Skeletal muscle cell (primary cell): ENCODE data around the gene RASGRP4.
"Not testable (repeated sequence)": the region's sequence is repeated elsewhere in the genome, so short reads cannot be mapped to it uniquely, and the experiment has no call there.

Experiments
- DNase-seq: peaks from one replicate; pipeline ENCODE4 v3.0.0-alpha.2; 2010; ENCODE audit warnings: low read depth
- H3K4me3 ChIP-seq: 2 replicates; pipeline ENCODE4 v1.5.1; 2011; ENCODE audit warnings: low read depth, mild to moderate bottlenecking, control low read depth, low read length, moderate library complexity

Gene RASGRP4

DNA sequence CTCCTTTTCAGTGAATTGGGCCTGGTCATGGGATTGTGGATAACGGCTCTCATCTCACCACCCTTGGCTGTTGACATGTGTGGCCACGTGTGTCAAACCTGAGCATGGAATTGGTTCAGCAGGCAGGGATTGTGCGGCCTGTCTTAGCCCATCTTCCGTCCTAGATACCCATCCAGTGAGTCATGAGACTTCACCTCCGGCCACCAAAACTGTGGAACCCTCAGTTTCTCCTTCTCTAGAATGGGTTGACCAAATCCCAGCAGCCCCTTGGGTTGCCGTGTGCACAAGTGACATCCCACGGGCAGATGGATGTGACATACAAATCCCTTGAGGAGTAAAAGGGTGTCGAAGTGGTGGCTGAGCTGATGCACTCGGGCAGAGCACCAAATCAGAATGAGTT is 44.9 kb downstream of the RASGRP4 start:
- no peak for DNase-seq
- H3K4me3 ChIP-seq = no peak overlapping the region

DNA sequence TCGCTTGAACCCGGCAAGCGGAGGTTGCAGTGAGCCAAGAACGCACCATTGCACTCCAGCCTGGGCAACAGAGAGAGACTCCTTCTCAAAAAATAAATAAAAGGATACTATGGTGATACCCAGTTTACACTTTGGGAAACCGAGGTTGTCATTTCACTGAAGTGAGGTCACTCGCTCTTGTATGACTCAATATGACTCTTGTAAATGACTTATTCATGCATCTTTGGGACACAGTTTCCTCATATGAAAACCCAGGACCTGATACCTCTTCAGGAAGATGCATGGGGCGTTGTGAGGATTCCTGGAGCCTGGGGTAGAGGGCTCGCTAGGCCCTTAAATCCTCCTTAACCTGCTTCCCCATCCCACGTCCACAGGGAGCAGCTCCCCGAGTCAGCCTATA is 47.2 kb downstream of the RASGRP4 start:
- DNase-seq = no peak

DNA sequence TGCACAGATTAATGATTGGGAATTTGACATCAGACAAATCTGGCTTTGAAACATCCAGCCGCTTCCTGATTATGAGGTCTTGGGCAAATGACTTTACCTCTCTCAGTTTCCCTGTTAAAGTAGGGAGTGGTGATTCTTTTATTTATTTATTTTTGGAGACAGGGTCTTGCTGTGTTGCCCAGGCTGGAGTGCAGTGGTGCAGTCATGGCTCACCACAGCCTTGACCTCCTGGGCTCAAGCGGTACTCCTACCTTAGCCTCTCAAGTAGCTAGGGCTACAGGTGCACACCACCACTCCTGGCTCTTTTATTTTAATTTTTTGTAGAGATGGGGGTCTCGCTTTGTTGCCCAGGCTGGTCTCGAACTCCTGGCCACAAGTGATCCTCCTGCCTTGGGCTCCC is 49.0 kb downstream of the RASGRP4 start:
- H3K4me3 ChIP-seq = no peak overlapping the region
- DNase-seq = no peak

More for the DNA sequence above, 47.2 kb downstream of the RASGRP4 start:
- H3K4me3 ChIP-seq = no peak overlapping the region

DNA sequence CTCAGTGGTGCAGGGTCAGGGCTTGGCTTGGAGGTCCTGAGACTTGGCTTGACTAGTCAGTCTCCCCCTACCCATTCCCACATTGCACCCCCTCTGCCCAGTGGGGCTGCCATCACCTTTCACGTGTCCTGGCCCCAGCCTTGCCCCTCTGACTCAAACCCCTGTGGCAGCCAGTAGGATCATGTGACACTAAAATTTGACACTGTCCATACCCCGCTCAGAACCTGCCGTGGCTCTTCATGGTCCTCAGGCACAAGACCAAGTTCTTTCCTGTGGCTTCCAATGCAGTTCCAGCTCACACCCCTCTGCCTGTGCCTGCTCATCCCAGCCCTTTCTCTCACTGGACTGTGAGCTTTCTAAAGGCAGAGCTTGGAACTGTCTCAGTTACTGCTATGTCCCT is 49.4 kb downstream of the RASGRP4 start:
- H3K4me3 ChIP-seq = peak overlapping the region; percentile 93

DNA sequence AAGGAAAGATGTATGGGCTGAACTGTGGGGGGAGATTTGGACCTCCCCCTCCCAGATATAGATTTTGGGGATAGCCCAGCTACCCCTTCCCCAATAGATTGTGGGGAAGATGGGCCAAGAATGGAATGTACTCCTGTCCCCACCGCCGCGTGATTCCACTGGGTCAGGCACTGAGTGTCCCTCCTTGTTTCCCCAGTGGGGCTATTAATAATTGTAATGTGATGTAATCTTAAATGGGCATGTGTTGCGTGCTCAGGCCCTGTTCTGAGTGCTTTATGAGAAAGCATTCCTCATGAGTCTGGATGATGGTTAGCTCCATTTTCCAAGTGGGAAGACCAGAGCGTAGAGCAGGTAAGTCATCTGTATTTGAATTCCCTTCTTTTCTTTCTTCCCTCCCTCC is 50.3 kb downstream of the RASGRP4 start:
- peak overlapping the region; percentile 93 for H3K4me3 ChIP-seq
- DNase-seq = no peak

More for the DNA sequence above, 49.4 kb downstream of the RASGRP4 start:
- DNase-seq = no peak

DNA sequence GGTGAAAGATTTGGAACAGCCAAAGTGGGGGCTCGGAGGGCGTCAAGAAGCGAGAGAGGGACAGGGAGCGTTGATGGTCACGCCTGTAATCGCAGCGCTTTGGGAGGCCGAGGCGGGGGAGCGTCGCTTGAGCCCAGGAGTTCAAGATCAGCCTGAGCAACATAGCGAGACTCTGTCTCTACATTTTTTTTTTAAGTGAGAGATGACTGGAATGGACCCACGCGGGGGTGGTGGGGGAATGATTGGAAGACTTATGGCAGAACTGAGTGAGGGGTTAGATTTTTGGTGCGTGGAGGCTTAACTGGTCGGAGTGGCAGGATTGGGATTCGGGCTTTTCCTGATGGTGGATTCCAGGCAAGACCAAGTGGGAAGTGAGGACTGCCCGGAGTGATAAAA is 50.9 kb downstream of the RASGRP4 start:
- H3K4me3 ChIP-seq = peak overlapping the region; percentile 93
- no peak for DNase-seq

DNA sequence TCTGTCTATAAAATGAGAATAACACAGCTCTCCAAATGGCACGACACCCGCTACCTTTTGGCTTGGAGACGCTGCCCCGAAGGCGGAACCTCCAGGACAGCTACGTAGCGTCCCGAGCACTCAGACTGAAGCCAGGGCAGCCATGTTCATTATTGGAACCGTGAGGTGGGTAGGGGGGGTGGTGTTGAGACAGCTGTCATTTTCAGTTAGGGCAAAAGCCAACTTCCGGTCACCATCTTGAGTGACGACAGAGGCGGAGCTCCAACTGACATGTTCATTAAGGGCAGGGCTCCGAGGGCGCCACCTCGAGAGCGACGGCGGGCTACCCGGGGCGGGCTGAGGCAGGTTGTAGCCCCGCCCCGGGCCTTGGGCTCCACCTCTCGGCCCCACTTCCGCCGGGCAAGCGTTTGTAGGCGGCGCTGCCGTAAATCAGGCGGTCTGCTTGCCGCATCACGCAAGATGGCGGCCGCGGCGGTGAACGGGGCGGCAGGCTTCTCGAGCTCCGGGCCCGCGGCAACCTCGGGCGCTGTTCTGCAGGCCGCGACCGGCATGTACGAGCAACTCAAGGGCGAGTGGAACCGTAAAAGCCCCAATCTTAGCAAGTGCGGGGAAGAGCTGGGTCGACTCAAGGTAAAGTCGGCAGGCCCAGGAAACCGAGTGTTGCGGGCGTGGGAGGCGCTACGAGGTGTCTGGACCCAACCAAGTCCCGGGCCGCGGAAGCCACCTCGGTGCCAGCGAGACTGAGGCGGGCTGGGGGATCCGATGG is 51.5 kb downstream of the RASGRP4 start, which contains the start of gene PSMD8:
Gene PSMD8, plus strand, starts transcription at position 240 of the 766 bp plus-strand sequence. Its CDS starts 31 bp downstream, at position 271.
- peak within 1 kb of the TSS; percentile 93 for H3K4me3 ChIP-seq
- peak; percentile 91 for DNase-seq

DNA sequence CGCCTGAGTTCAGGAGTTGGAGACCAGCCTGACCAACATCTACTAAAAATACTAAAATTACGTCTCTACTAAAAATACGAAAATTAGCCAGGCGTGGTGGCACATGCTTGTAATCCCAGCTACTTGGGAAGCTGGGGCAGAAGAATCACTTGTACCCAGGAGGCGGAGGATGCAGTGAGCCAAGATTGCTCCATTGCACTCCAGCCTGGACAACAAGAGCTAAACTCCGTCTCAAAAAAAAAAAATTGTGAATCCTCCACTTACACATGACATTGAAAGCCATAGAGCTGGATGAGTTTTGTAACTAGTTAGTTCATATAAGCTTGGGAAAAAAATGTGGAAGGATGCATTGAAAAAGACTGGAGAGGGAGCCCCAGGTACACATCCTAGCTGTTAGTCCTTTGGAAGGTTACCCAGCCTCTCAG is 52.1 kb downstream of the RASGRP4 start:
- peak overlapping the region; percentile 93 for H3K4me3 ChIP-seq
- no peak for DNase-seq

DNA sequence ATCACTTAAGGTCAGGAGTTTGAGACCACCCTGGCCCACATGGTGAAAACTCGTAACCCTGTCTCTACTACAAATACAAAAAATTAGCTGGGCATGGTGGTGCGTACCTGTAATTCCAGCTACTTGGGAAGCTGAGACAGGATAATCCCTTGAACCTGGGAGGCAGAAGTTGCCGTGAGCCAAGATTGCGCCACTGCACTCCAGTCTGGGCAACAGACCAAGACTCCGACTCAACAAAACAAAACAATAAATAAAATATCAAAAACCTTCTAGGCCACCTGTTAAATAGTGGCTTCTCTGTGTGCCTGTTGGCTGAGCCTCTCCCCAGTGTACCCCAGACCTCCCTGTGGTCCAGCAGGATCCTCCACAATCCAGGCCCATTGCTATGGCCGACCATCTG is 54.9 kb downstream of the RASGRP4 start:
- no peak for DNase-seq
- H3K4me3 ChIP-seq = no peak overlapping the region

DNA sequence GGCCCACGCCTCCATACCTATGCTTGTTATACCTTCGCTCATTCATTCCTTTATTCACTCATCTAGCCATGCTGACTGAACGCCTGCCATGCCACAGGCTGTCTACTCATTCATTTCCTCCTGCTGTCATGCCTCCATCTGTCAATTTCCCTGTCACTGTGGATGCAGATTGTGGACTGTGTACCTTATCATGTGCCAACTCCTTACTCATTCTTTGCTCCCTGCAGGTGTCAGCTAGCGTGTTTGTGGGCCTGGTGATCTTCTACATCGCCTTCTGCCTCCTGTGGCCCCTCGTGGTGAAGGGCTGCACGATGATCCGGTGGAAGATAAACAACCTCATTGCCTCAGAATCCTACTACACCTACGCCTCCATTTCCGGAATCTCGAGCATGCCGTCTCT is 55.7 kb downstream of the RASGRP4 start:
- DNase-seq = no peak

DNA sequence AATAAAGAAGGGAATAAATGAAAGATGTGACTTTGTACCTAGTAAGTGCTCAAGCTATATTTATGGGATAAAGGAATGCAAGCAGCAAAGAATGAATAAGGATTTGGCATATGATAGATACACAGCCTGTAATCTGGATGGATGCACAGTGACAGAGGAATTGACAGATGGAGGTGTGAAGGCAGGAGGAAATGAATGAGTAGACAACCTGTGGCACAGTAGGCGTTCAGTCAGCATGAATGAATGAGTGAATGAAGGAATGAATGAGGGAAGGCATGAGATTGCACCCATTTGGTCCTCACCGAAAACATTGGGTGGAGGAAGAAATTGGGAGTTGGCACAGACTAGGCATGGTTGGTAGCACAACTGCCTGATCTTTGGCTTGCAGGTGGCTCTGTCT is 56.4 kb downstream of the RASGRP4 start:
- no peak overlapping the region for H3K4me3 ChIP-seq
- no peak for DNase-seq

More for the DNA sequence above, 55.7 kb downstream of the RASGRP4 start:
- H3K4me3 ChIP-seq = no peak overlapping the region

DNA sequence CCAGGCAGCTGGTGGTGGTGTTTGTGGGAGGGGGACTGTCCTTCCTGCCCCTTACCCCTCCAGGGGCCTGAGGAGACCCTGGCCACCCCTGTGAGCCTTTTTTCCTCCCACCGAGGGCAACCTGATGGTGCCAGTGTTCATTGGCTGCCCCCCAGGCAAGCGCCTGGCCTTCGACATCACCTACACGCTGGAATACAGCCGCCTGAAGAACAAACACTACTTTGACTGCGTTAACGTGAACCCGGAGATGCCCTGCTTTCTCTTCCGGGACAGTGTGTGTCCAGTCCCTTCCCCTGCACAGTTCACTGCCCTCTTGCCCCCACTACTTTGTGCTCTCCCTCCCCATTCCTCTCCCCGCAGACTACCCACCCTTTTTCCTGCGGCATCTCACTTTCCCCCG is 59.0 kb downstream of the RASGRP4 start:
- DNase-seq = no peak
- no peak overlapping the region for H3K4me3 ChIP-seq

DNA sequence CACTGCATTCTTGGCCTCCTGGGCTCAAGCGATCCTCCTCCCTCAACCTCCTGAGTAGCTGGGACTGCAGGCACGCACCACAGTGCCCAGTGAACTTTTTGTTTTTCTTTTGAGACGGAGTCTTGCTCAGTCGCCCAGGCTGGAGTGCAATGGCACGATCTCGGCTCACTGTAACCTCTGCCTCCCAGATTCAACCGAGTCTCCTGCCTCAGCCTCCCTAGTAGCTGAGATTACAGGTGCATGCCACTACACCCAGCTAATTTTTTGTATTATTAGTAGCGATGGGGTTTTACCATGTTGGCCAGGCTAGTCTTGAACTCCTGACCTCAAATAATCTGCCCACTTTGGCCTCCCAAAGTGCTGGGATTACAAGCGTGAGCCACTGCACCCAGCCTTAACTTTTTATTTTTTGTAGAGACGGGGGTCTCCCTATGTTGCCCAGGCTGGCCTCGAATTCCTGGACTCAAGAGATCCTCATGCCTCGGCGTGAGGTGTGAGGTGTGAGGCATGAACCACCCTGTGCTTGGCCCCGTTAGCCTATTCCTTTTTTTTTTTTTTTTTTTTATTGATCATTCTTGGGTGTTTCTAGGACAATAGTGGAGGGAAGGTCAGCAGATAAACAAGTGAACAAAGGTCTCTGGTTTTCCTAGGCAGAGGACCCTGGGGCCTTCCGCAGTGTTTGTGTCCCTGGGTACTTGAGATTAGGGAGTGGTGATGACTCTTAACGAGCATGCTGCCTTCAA is 62.9 kb downstream of the RASGRP4 start:
- not testable (repeated sequence) for DNase-seq
- H3K4me3 ChIP-seq = peak overlapping the region; percentile 62

DNA sequence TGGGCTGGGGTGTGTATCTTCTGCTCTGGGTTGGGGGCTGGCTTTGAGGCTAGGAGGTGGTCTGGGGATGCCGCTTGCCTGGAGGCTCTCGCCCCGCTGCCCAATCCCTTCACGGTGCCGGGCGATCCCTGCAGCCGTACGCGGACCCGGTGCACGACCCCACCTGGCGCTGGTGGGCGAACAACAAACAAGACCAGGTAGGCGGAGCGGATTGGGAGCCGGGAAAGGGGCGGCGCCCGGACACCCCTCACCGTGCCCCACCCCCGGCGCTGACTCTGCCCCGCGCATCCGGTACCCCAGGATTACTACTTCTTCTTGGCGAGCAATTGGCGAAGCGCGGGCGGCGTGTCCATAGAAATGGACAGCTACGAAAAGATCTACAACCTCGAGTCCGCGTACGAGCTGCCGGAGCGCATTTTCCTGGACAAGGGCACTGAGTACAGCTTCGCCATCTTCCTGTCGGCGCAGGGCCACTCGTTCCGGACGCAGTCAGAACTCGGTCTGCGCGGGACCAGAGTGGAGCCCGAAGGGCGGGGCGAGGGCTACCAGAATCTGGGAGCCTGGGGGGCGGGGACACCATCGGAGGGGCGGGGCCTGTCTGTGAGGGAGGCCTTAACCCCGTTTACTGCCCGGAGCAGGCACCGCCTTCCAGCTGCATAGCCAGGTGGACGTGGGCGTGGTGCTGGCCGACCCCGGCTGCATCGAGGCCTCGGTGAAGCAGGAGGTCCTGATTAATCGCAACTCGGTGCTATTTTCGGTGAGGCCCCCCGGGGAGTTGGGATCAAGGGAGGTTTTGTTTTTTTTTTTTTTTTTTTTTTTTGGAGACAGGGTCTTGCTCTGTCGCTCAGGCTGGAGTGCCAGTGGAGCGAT is 63.7 kb downstream of the RASGRP4 start:
- no peak for DNase-seq
- H3K4me3 ChIP-seq = peak overlapping the region; percentile 62

DNA sequence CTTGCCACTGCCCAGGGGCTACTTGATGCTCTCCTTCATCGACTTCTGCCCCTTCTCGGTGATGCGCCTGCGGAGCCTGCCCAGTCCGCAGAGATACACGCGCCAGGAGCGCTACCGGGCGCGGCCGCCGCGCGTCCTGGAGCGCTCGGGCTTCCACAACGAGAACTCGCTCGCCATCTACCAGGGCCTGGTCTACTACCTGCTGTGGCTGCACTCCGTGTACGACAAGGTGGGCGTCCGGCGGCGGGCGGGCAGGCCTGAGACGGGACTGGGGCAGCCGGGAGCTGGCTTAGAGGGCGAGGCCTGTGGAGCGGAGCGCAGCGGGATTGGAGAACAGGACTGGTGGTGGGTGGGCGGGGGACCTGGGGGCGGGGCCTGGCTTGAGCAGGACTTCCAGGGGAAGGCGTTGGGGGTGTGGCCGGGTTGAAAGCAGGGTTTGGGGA is 64.4 kb downstream of the RASGRP4 start:
- peak overlapping the region; percentile 62 for H3K4me3 ChIP-seq
- no peak for DNase-seq

DNA sequence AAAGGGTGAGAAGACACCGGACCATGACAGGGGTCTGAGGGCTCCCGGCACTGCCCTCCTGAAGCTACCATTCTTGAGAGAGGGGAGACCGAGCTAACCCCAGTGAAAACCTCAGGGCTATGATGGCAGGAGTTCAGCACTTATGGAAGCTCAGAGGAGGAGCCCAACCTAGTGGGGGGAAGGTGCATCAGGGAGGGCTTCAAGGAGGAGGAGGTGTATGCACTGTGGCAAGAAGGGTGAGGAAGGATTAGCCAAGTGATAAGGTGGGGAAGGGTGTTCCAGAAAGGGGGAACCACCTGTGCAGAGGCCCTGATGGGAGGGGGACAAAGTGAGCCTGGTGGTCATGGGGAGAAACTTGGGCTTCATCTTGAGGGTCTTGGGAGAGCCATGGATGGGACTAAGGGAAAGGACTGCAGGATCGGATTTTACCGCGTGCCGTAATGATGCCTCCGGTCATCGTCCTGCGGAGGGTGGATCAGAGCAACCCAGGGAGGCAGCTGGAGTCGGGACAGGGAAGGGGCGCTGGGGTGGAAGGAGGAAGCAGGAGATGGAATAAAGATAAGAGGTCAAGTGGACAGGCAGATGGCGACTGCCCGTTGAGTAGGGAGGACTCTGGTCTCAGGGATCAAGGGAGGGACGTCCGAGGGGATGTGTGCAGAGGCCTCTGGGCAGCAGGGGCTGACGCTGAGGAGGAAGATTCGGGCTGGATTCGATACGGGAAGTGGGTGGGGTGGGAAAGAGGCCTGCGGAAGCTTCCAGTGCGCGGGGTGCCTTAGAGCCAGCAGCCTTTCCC is 65.0 kb downstream of the RASGRP4 start:
- peak overlapping the region; percentile 62 for H3K4me3 ChIP-seq
- no peak for DNase-seq

DNA sequence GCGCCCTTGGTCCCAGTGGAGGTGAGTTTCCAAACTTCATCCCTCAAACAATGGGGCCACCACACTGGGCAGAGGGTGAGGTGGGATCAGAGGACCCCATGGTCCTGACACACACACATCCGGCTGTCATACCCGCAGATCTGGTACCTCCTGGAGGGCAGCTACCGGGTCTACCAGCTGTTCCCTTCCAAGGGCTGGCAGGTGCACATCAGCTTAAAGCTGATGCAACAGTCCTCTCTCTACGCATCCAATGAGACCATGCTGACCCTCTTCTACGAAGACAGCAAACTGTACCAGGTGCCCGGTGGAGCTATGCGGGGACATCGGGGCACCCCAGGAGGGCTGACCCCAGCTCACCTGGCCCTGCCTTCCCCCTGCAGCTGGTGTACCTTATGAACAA is 65.7 kb downstream of the RASGRP4 start:
- no peak overlapping the region for H3K4me3 ChIP-seq
- DNase-seq = no peak

DNA sequence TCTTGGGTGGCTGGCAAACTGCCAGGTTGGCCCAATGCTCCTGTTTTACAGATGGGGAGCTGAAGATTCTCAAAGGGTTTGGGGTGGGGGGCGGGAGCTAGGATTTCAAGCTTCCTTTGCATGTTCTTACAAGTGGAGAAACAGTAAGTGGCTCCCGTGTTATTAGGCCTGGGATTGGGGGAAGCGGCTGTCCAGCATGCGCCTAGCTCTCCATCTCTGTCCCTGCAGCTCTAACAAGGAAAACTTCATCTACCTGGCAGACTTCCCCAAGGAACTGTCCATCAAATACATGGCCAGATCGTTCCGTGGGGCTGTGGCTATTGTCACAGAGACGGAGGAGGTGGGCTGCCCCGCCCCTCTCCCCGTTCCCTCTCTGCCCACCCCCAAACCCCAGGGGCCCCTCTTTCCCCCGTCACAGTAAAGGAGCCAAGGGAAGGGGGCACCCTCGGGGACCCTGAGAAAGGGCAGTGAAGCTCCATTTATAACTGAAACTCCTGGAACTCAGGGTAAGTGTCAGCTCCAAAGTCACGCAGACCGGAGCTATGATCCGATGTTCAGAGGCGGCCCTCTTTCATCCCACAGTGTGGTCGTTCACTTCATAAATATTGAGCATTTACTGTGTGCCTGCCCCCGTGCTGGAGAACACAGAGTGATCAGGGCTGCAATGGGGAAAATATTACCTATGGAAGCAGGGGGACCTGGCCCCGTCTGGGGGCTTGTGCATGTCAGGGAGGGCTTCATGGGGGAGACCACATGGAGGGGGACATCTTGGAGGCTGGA is 66.6 kb downstream of the RASGRP4 start:
- no peak overlapping the region for H3K4me3 ChIP-seq
- no peak for DNase-seq
